ENCODE data around the gene TMEM59L. TPM values are rescaled to one million over a fixed set of nuclear protein-coding genes. Genes with fewer than 3 reads are reported as not detected.
A peak's percentile ranks its signal among the peaks of the same experiment; 100 is the strongest.

Gene TMEM59L
- total and polyA plus RNA-seq, 2 of the 13 experiments (the other 11 are each of a cell fraction or from before 2014, with no cell fraction given), result 0.97 to 5.5 TPM

DNA sequence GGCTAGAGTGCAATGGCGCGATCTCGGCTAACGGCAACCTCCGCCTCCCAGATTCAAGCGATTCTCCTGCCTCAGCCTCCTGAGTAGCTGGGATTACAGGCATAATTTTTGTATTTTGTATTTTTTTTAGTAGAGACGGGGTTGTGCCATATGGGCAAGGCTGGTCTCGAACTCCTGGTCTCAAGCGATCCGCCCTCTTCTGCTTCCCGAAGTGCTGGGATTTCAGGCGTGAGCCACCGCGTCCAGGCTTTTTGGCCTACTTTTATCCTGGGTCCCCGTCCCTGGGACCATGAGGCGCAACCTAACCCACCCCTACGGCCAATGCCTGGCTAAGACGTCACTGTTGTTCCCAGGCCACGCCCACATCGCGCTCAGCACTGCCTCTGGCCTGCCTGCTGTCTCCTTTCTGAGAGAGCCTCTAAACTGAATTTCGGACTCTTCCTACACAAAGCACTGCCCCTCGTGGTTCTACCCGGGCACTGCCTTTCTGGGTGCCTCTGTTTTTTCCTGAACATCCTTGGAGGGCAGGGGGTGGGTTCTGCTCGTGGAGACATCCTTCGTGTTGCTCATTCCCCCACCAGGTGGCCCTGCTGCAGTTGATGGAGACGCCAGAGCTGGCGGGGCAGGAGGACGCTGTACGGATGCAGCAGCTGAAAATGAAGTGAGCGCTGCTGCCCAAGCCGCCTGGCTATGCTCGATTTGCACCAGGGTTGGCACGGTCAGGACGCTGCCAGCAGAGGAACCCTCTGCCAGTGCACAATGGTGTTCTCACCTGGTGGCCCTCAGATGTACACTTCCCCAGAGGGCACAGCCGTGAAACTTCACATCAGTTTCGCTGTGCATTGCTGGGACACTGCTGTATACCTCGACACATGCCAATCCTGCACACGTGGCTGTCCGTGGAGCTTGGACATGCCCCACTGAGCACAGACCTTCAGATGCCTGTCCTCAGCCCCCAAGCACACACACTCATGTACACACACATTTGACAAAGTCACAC, 22.1 kb upstream of the TMEM59L start (continued):
- TF ChIP-seq MXI1 (IDR thresholded peaks at IDR 0.05; ENCODE audit: borderline replicate concordance, low read depth, low read length), result no peak; the same call in 2 of the 3 replicates
- no peak for TF ChIP-seq ZNF460 (CRISPR knock-in tag; IDR thresholded peaks at IDR 0.05; ENCODE audit: borderline replicate concordance)
- TF ChIP-seq GTF3A (CRISPR knock-in tag; conservative IDR thresholded peaks at IDR 0.05), result no peak
- TF ChIP-seq SCMH1 (CRISPR knock-in tag; IDR thresholded peaks at IDR 0.05; ENCODE audit: borderline replicate concordance), result no peak
- peak; percentile 63; the same call in 1 of the 2 replicates for TF ChIP-seq KDM2A (CRISPR knock-in tag; IDR thresholded peaks at IDR 0.05; ENCODE audit: borderline replicate concordance, low read depth)
- TF ChIP-seq SOX13 (IDR thresholded peaks at IDR 0.05), result no peak
- 0 out of 4 replicates have a peak, but pooled peaks of 1 of the 2 experiments have one; percentile 7 for TF ChIP-seq SOX13 (CRISPR knock-in tag; conservative IDR thresholded peaks at IDR 0.05 in 1 of 2, IDR thresholded peaks at IDR 0.05 in 1 of 2)
- TF ChIP-seq, protein P1, sequence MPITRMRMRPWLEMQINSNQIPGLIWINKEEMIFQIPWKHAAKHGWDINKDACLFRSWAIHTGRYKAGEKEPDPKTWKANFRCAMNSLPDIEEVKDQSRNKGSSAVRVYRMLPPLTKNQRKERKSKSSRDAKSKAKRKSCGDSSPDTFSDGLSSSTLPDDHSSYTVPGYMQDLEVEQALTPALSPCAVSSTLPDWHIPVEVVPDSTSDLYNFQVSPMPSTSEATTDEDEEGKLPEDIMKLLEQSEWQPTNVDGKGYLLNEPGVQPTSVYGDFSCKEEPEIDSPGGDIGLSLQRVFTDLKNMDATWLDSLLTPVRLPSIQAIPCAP (CRISPR knock-in tag; IDR thresholded peaks at IDR 0.05; ENCODE audit: low read depth), result no peak
- TF ChIP-seq, protein P2, sequence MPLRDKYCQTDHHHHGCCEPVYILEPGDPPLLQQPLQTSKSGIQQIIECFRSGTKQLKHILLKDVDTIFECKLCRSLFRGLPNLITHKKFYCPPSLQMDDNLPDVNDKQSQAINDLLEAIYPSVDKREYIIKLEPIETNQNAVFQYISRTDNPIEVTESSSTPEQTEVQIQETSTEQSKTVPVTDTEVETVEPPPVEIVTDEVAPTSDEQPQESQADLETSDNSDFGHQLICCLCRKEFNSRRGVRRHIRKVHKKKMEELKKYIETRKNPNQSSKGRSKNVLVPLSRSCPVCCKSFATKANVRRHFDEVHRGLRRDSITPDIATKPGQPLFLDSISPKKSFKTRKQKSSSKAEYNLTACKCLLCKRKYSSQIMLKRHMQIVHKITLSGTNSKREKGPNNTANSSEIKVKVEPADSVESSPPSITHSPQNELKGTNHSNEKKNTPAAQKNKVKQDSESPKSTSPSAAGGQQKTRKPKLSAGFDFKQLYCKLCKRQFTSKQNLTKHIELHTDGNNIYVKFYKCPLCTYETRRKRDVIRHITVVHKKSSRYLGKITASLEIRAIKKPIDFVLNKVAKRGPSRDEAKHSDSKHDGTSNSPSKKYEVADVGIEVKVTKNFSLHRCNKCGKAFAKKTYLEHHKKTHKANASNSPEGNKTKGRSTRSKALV (CRISPR knock-in tag; IDR thresholded peaks at IDR 0.05), result no peak
- TF ChIP-seq ZFP36 (IDR thresholded peaks at IDR 0.05; ENCODE audit: borderline replicate concordance, low read depth, low read length, partially characterized antibody), result no peak
- TF ChIP-seq CBX2 (IDR thresholded peaks at IDR 0.05; ENCODE audit: low read depth, low read length), result no peak
- no peak for TF ChIP-seq CBX2 (CRISPR knock-in tag; IDR thresholded peaks at IDR 0.05; ENCODE audit: low read depth)
- no peak for TF ChIP-seq ETV6 (CRISPR knock-in tag; conservative IDR thresholded peaks at IDR 0.05)
- TF ChIP-seq, protein P3, sequence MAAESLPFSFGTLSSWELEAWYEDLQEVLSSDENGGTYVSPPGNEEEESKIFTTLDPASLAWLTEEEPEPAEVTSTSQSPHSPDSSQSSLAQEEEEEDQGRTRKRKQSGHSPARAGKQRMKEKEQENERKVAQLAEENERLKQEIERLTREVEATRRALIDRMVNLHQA (CRISPR knock-in tag; IDR thresholded peaks at IDR 0.05), result no peak
- no peak for TF ChIP-seq RELA (CRISPR knock-in tag; IDR thresholded peaks at IDR 0.05)
- TF ChIP-seq, protein P4, sequence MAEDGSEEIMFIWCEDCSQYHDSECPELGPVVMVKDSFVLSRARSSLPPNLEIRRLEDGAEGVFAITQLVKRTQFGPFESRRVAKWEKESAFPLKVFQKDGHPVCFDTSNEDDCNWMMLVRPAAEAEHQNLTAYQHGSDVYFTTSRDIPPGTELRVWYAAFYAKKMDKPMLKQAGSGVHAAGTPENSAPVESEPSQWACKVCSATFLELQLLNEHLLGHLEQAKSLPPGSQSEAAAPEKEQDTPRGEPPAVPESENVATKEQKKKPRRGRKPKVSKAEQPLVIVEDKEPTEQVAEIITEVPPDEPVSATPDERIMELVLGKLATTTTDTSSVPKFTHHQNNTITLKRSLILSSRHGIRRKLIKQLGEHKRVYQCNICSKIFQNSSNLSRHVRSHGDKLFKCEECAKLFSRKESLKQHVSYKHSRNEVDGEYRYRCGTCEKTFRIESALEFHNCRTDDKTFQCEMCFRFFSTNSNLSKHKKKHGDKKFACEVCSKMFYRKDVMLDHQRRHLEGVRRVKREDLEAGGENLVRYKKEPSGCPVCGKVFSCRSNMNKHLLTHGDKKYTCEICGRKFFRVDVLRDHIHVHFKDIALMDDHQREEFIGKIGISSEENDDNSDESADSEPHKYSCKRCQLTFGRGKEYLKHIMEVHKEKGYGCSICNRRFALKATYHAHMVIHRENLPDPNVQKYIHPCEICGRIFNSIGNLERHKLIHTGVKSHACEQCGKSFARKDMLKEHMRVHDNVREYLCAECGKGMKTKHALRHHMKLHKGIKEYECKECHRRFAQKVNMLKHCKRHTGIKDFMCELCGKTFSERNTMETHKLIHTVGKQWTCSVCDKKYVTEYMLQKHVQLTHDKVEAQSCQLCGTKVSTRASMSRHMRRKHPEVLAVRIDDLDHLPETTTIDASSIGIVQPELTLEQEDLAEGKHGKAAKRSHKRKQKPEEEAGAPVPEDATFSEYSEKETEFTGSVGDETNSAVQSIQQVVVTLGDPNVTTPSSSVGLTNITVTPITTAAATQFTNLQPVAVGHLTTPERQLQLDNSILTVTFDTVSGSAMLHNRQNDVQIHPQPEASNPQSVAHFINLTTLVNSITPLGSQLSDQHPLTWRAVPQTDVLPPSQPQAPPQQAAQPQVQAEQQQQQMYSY (CRISPR knock-in tag; IDR thresholded peaks at IDR 0.05), result no peak
- no peak for TF ChIP-seq ZSCAN21 (CRISPR knock-in tag; IDR thresholded peaks at IDR 0.05; ENCODE audit: borderline replicate concordance)
- TF ChIP-seq ZNF337 (CRISPR knock-in tag; IDR thresholded peaks at IDR 0.05; ENCODE audit: borderline replicate concordance, low read depth), result no peak
- peak; percentile 49; the same call in 1 of the 2 replicates for TF ChIP-seq RXRA (CRISPR knock-in tag; IDR thresholded peaks at IDR 0.05)
